GM12875 (cell line): ENCODE measurements around the gene RFWD3.

Experiments
- H3K4me3 ChIP-seq: one replicate; pipeline ENCODE4 v1.5.1; 2011; ENCODE audit warnings: low read depth, low read length, control low read depth
- CTCF ChIP-seq: IDR thresholded peaks from 2 replicates; pipeline ENCODE4 v1.5.1; 2011; ENCODE audit warnings: low read depth, mild to moderate bottlenecking, control low read depth, inconsistent platforms, low read length, moderate library complexity, borderline replicate concordance; ENCODE audit not compliant: insufficient read depth

RFWD3 gene

GRCh38 chr16:74607310-74607961, 59.2 kb downstream of the RFWD3 start:
- no peak for TF ChIP-seq CTCF
- H3K4me3 ChIP-seq, result peak overlapping the region; percentile 94

- no peak for TF ChIP-seq CTCF
- peak within 1 kb of the TSS; percentile 94 for H3K4me3 ChIP-seq
Observed at GRCh38 chr16:74606521-74607309, 60.0 kb downstream of the RFWD3 start, which contains the start of gene GLG1. GLG1 (minus strand) TSS chr16:74607114; CDS start chr16:74607094, 20 bp downstream.

GRCh38 chr16:74605746-74606520, 60.7 kb downstream of the RFWD3 start:
- peak overlapping the region; percentile 94 for H3K4me3 ChIP-seq
- TF ChIP-seq CTCF, result no peak

DNA sequence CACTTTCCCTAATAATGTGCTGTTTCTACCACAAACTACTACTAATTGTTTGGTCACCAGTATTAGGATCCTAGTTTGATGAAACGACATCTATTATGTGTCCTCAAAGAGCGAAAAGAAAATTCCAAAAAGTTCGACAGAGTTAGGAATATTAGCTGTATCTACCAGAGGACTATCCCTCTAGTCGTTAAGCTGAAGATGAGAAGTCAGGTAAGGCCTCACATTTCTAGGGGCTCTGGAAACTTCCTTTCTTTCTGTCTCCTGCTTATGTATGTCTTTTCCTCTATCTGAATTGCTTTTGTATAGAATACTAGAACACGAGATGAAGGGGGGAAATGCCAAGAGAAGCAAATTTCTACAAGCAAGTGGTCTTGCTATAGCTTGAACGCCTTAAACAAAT, 61.3 kb downstream of the RFWD3 start:
- no peak overlapping the region for H3K4me3 ChIP-seq
- TF ChIP-seq CTCF, result no peak

DNA sequence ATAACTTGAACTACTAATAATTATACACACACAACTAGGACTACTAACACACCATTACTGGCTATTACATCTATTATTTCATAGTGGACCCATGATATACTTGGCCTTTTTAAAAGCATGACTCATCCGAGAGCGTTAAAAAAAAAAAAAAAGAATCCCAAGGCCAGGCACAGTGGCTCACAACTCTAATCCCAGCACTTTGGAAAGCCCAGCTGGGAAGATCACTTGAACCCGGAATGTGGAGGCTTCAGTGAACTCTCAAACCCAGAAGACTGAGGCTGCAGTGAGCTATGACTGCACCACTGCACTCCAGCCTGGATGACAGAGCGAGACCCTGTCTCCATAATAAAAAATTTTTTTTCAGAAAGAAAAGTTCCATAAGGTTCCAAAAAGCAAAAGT, 62.8 kb downstream of the RFWD3 start:
- no peak for TF ChIP-seq CTCF
- H3K4me3 ChIP-seq, result no peak overlapping the region

- H3K4me3 ChIP-seq, result no peak overlapping the region
- no peak for TF ChIP-seq CTCF
Observed at GRCh38 chr16:74601126-74601871, 65.4 kb downstream of the RFWD3 start.
